ENCODE data around the gene RNF130. TPM values are rescaled to one million over a fixed set of nuclear protein-coding genes. Genes with fewer than 3 reads are reported as not detected.
A peak's percentile ranks its signal among the peaks of the same experiment; 100 is the strongest.

Gene RNF130
- total RNA-seq, 2 donors from 2014 or later, result 83.8 to 116 TPM

- WGBS, result 93% methylated on average over 4 of the region's 4 CpGs
- H3K4me1 ChIP-seq (replicated peaks), result peaks cover 5% of the 10 kb centered on the region
- no peak overlapping the region for H3K4me3 ChIP-seq
- no peak overlapping the region for H3K27ac ChIP-seq
- intact Hi-C loops (cut with DNase I), result no loop called here
- TF ChIP-seq POLR2A (IDR thresholded peaks at IDR 0.05) (no peak), POLR2AphosphoS5 (IDR thresholded peaks at IDR 0.05) (no peak), CTCF (IDR thresholded peaks at IDR 0.05) (no peak)
- H3K36me3 ChIP-seq, result no peaks in the 10 kb centered on the region
- H3K27me3 ChIP-seq (replicated peaks; ENCODE audit: insufficient read depth), result no peaks in the 10 kb centered on the region
- DNase-seq (ENCODE audit: low spot score), result no peak
- H3K9me3 ChIP-seq, result no peaks in the 10 kb centered on the region
These were observed 151.4 kb downstream of the RNF130 start for GRCh38 chr5:179920175-179920574.

GRCh38 chr5:179919487-179920060 lies 152.0 kb downstream of the RNF130 start:
- H3K9me3 ChIP-seq, result no peaks in the 10 kb centered on the region
- H3K27me3 ChIP-seq (replicated peaks; ENCODE audit: insufficient read depth), result no peaks in the 10 kb centered on the region
- TF ChIP-seq POLR2AphosphoS5 (IDR thresholded peaks at IDR 0.05), result no peak
- no peak for TF ChIP-seq CTCF (IDR thresholded peaks at IDR 0.05)
- TF ChIP-seq POLR2A (IDR thresholded peaks at IDR 0.05), result no peak
- H3K4me3 ChIP-seq, result no peak overlapping the region
- no peak for DNase-seq (ENCODE audit: low spot score)
- 91% methylated on average over 20 of the region's 20 CpGs for WGBS
- no peak overlapping the region for H3K27ac ChIP-seq
- H3K36me3 ChIP-seq, result no peaks in the 10 kb centered on the region
- intact Hi-C loops (cut with DNase I), result no loop called here
- peaks cover 5% of the 10 kb centered on the region for H3K4me1 ChIP-seq (replicated peaks)

GRCh38 chr5:179918742-179919486 lies 152.6 kb downstream of the RNF130 start:
- intact Hi-C loops (cut with DNase I), result no loop called here
- Histone ChIP-seq H3K4me3 (no peak overlapping the region), H3K36me3 (no peaks in the 10 kb centered on the region), H3K27me3 (replicated peaks; ENCODE audit: insufficient read depth) (no peaks in the 10 kb centered on the region), H3K4me1 (replicated peaks) (peaks cover 5% of the 10 kb centered on the region), H3K27ac (no peak overlapping the region), H3K9me3 (no peaks in the 10 kb centered on the region)
- TF ChIP-seq CTCF (IDR thresholded peaks at IDR 0.05), result no peak
- TF ChIP-seq POLR2A (IDR thresholded peaks at IDR 0.05), result no peak
- TF ChIP-seq POLR2AphosphoS5 (IDR thresholded peaks at IDR 0.05), result no peak
- DNase-seq (ENCODE audit: low spot score), result no peak
- WGBS, result 94% methylated on average over 19 of the region's 19 CpGs

GRCh38 chr5:179916523-179916922 lies 155.0 kb downstream of the RNF130 start:
- WGBS, result 55% methylated on average over 6 of the region's 6 CpGs
- intact Hi-C loops (cut with DNase I), result no loop called here
- DNase-seq (ENCODE audit: low spot score), result no peak
- Histone ChIP-seq H3K27ac (peak overlapping the region; percentile 11 to 24), H3K4me1 (replicated peaks) (peaks cover 11% of the 10 kb centered on the region), H3K4me3 (no peak overlapping the region), H3K9me3 (no peaks in the 10 kb centered on the region), H3K27me3 (replicated peaks; ENCODE audit: insufficient read depth) (no peaks in the 10 kb centered on the region), H3K36me3 (no peaks in the 10 kb centered on the region)
- TF ChIP-seq POLR2AphosphoS5 (IDR thresholded peaks at IDR 0.05) (no peak), POLR2A (IDR thresholded peaks at IDR 0.05) (no peak), CTCF (IDR thresholded peaks at IDR 0.05) (no peak)

All from prostate gland (tissue), 2 donors.